ENCODE results near the gene HOXA11. TPM values are rescaled to one million over a fixed set of nuclear protein-coding genes. Genes with fewer than 3 reads are reported as not detected.
A peak's percentile ranks its signal among the peaks of the same experiment; 100 is the strongest.

The HOXA11 gene
- total RNA-seq, 1 donor from 2014 or later, result 1.2 TPM

DNA sequence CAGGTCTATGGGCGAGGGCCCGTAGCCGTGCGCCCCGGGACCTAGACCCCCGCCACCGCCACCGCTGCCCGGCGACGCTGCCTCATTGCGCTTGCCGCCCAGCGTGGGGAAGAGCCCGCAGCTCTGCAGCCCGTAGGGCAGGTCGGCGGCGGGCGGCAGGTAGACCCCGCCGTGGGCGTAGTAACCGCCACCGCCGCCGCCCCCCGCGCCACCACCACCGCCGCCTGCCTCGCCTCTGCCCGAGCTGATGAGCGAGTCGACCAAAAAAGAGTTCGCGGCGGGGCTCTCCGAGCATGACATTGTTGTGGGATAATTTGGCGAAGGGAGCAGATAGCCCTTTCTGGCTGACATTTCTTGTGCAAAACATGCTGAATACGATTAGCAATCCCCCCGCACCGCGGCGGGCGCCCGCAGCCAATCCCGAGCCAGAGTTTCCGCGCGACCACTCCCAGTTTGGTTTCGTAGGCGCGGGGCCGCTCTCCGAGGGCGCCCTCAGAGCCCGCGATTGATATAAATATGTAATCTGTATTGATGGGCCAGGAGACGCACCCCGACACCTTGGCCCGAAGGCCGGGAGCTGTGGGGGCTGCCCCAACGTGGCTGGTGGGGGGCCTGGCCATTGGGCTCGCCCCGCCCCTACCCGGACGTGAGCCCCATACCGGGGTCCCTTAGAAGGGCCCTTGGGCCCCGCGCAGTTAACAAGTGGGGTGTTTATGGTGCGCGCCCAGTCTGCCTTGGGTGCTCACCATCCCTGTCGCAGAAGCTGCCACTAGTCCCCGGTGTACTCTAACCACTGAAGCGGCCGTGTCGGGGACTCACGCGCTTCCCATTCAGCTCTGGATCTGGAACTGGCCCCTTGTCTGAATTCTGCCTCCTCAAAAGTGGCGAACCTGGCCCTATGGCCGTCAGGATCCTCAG lies 10.8 kb downstream of the HOXA11 start, which contains the start of gene HOXA10:
TSS of gene HOXA10 (minus strand) at position 365 of the 918 bp plus-strand sequence. CDS start at position 351, 14 bp downstream.
- Mint-ChIP-seq H3K36me3 (no peaks in the 10 kb centered on the region), H3K27ac (no peak within 1 kb of the TSS), H3K27me3 (peaks cover 87% of the 10 kb centered on the region), H3K9me3 (no peaks in the 10 kb centered on the region), H3K4me1 (ENCODE audit: unreplicated experiment) (peaks cover 10% of the 10 kb centered on the region), H3K4me3 (peak within 1 kb of the TSS; percentile 75)
- TF ChIP-seq, protein P1, sequence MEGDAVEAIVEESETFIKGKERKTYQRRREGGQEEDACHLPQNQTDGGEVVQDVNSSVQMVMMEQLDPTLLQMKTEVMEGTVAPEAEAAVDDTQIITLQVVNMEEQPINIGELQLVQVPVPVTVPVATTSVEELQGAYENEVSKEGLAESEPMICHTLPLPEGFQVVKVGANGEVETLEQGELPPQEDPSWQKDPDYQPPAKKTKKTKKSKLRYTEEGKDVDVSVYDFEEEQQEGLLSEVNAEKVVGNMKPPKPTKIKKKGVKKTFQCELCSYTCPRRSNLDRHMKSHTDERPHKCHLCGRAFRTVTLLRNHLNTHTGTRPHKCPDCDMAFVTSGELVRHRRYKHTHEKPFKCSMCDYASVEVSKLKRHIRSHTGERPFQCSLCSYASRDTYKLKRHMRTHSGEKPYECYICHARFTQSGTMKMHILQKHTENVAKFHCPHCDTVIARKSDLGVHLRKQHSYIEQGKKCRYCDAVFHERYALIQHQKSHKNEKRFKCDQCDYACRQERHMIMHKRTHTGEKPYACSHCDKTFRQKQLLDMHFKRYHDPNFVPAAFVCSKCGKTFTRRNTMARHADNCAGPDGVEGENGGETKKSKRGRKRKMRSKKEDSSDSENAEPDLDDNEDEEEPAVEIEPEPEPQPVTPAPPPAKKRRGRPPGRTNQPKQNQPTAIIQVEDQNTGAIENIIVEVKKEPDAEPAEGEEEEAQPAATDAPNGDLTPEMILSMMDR (conservative IDR thresholded peaks at IDR 0.05), result no peak
- DNase-seq (ENCODE audit: extremely low spot score, unreplicated experiment), result peak; percentile 70

DNA sequence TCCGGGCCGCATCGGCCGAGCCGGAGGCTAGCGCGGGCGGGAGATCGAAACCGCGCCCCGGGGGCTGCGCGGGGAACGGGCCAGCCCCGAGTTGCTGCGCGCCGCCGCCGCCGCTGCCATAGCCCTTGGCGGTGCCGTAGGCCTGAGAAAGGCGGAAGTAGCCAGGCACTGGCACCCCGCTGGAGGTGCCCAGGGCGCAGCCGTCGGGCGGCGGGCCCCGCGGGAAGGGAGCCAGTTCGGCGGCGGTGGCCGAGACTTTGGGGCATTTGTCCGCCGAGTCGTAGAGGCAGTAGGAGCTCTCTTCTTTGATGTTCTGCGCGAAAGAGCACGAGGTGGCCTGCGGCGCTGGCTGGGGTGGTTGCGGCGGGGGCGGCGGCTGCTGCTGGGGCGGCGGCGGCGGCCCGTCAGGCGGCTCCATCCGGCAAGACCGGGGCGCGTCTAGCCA lies 11.5 kb downstream of the HOXA11 start:
- Mint-ChIP-seq H3K4me1 (ENCODE audit: unreplicated experiment) (peaks cover 10% of the 10 kb centered on the region), H3K9me3 (no peaks in the 10 kb centered on the region), H3K4me3 (no peak overlapping the region), H3K27ac (no peak overlapping the region), H3K36me3 (no peaks in the 10 kb centered on the region), H3K27me3 (peaks cover 85% of the 10 kb centered on the region)
- peak; percentile 70 for DNase-seq (ENCODE audit: extremely low spot score, unreplicated experiment)
- TF ChIP-seq, protein P1 (conservative IDR thresholded peaks at IDR 0.05), result no peak

DNA sequence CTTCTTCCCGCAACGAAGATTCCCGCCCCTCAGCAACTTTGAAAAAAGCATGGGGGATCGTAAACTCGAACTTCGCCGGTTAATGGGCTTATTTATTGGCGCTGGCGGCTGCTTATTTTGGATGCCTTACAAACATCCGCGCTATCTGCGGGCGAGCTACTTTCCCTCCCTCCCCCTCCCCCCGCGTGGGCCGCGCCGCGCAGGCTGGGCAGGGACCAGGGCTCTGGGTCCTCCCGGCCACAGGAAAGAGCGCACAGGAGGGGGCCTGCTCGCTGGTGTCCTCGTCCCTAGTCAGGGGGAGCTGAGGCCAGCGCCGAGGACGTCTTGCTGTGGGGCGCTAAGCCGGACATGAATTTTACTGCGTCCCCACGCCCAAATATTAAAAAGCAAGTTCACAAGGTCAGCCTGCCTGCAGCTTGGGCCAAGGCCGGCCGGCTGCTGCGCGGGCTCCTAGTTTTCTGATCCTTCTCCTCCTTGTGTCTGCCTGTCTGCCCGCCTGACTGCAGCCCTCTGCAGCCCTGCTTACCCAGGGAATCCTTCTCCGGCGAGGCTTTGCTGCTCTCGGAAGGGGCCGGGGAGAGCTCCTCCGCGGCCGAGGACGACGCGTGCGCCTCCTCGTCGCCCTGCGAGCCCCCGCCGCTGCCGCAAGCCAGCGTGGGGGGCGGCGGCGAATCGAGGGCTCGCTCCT lies 12.1 kb downstream of the HOXA11 start:
- no peak for DNase-seq (ENCODE audit: extremely low spot score, unreplicated experiment)
- Mint-ChIP-seq H3K4me3 (peak overlapping the region; percentile 47), H3K36me3 (no peaks in the 10 kb centered on the region), H3K9me3 (no peaks in the 10 kb centered on the region), H3K27me3 (peaks cover 85% of the 10 kb centered on the region), H3K27ac (no peak overlapping the region), H3K4me1 (ENCODE audit: unreplicated experiment) (peaks cover 15% of the 10 kb centered on the region)
- TF ChIP-seq, protein P1 (conservative IDR thresholded peaks at IDR 0.05), result no peak

DNA sequence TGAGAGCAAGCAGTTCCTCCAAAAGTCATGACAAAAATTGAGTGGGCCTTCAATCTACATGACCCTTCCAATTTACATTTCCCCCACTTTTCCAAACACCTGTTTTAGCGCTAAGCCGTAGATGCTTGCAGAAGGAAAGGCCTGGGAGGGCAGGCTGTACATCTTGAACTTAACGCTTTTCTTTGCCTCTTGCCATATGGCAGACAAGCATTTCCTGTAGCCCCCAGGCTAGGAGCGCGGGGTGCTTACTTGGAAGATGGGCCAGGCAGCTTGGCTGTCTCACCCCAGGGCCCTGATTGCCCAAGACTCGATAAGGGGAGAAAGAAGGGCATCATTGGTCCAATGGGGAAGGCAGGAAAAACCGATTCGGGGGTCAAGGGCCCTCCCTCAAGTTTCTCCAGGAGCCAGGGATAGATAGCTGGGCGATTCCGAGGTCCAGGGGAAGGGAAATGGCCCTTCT lies 12.7 kb downstream of the HOXA11 start:
- Mint-ChIP-seq H3K9me3 (no peaks in the 10 kb centered on the region), H3K4me3 (peak overlapping the region; percentile 84), H3K27ac (peak overlapping the region; percentile 39), H3K36me3 (no peaks in the 10 kb centered on the region), H3K27me3 (peaks cover 85% of the 10 kb centered on the region), H3K4me1 (ENCODE audit: unreplicated experiment) (peaks cover 15% of the 10 kb centered on the region)
- peak; percentile 67 for DNase-seq (ENCODE audit: extremely low spot score, unreplicated experiment)
- TF ChIP-seq, protein P1 (conservative IDR thresholded peaks at IDR 0.05), result no peak

DNA sequence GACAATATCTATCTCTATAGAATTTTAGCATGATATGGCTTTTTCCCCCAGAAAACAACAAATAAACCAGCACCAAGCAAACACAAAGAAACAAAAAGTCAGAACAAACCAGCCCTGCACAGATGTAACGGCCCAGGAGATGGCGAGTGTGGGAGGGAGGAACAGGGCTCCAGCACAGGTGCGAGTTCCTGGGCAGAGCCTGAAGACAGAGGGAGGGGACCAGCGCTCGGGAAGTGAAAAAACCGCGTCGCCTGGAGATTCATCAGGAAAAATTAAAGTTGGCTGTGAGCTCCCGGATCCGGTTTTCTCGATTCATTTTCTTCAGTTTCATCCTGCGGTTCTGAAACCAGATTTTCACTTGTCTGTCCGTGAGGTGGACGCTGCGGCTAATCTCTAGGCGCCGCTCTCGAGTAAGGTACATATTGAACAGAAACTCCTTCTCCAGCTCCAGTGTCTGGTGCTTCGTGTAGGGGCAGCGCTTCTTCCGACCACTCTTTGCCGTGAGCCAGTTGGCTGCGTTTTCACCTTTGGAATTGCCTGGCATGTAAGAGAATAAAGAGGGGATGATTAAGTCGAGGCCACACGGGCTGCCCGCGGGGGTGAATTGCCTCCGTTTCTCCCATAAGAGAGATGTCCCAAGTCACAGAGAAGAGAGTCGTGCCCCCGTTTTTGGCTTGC lies 13.3 kb downstream of the HOXA11 start:
- DNase-seq (ENCODE audit: extremely low spot score, unreplicated experiment), result no peak
- Mint-ChIP-seq H3K27me3 (peaks cover 85% of the 10 kb centered on the region), H3K9me3 (no peaks in the 10 kb centered on the region), H3K27ac (peak overlapping the region; percentile 39), H3K4me3 (peak overlapping the region; percentile 84), H3K4me1 (ENCODE audit: unreplicated experiment) (peaks cover 15% of the 10 kb centered on the region), H3K36me3 (no peaks in the 10 kb centered on the region)
- TF ChIP-seq, protein P1 (conservative IDR thresholded peaks at IDR 0.05), result no peak

All from type B pancreatic cell (in vitro differentiated cells).